Caco-2 (cell line): ENCODE results near the gene CA7. TPM values are rescaled to one million over a fixed set of nuclear protein-coding genes. Genes with fewer than 3 reads are reported as not detected.

Source experiments
- BruUV-seq: library from RNA; stranded (reverse); fragments of 400-500 nt; replicated peaks from 2 replicates; lab custom pipeline; 2021; lab: Mats Ljungman, UMichigan
- CTCF ChIA-PET: fragments of 300-600 bp; sonication (Branson Sonifier 250); formaldehyde crosslinking; loops from one replicate; lab custom pipeline; 2022; ENCODE audit warnings: antibody characterized with exemption; lab: Charles Lee
- POLR2A ChIA-PET: fragments of 300-600 bp; sonication (Branson Sonifier 250); formaldehyde crosslinking; loops from one replicate; lab custom pipeline; 2022; ENCODE audit warnings: antibody characterized with exemption; lab: Charles Lee
- DNase-seq, 2 experiments: peaks; one replicate each; pipeline versions ENCODE4 v3.0.0 to v3.0.0-alpha.2; 2020 to 2022
- H3K27me3 ChIP-seq: replicated peaks from 2 replicates; pipeline ENCODE4 v1.6.0; 2011; ENCODE audit warnings: low read length; ENCODE audit not compliant: control insufficient read depth, insufficient read depth
- H3K36me3 ChIP-seq: 2 replicates; pipeline ENCODE4 v1.5.1; 2011; ENCODE audit warnings: low read length; ENCODE audit not compliant: control insufficient read depth, insufficient read depth
- H3K4me1 ChIP-seq: fragments of 250-450 bp; sonication (Bioruptor Pico); 2 replicates; pipeline ENCODE4 v1.5.1; 2020; ENCODE audit warnings: mild to moderate bottlenecking
- H3K4me3 ChIP-seq: 2 replicates; pipeline ENCODE4 v1.5.1; 2011; ENCODE audit warnings: low read depth, mild to moderate bottlenecking, control low read depth, low read length
- H3K9me3 ChIP-seq: fragments of 250-450 bp; sonication (Bioruptor Pico); 2 replicates; pipeline ENCODE4 v1.5.1; 2020; ENCODE audit warnings: mild to moderate bottlenecking, moderate library complexity
- H3K27ac Mint-ChIP-seq: one replicate; pipeline ENCODE4 v1.8.0; 2022; ENCODE audit warnings: mixed read lengths; ENCODE audit not compliant: unreplicated experiment
- H3K27me3 Mint-ChIP-seq: one replicate; pipeline ENCODE4 v1.8.0; 2022; ENCODE audit warnings: mixed read lengths; ENCODE audit not compliant: insufficient read depth, unreplicated experiment
- H3K36me3 Mint-ChIP-seq: one replicate; pipeline ENCODE4 v1.8.0; 2022; ENCODE audit warnings: mild to moderate bottlenecking, mixed read lengths; ENCODE audit not compliant: insufficient read depth, unreplicated experiment
- H3K4me1 Mint-ChIP-seq: one replicate; pipeline ENCODE4 v1.8.0; 2022; ENCODE audit warnings: low read depth, mixed read lengths; ENCODE audit not compliant: unreplicated experiment
- H3K4me3 Mint-ChIP-seq: one replicate; pipeline ENCODE4 v1.8.0; 2022; ENCODE audit warnings: mild to moderate bottlenecking, moderate library complexity, mixed read lengths; ENCODE audit not compliant: unreplicated experiment
- H3K9me3 Mint-ChIP-seq: one replicate; pipeline ENCODE4 v1.8.0; 2022; ENCODE audit warnings: mixed read lengths; ENCODE audit not compliant: unreplicated experiment
- intact Hi-C: fragments of 100-400 bp; cut with micrococcal nuclease; formaldehyde crosslinking; loops from one replicate; pipeline ENCODE4 v1.10.0; 2022; ENCODE audit not compliant: unreplicated experiment
- total RNA-seq: library from RNA; stranded (reverse); gene quantifications from 2 replicates; pipeline ENCODE4 v1.2.3, GENCODE V29; 2022
- TF ChIP-seq, protein P1 (sequence below), 2 experiments: fragments of 200-600 bp in 1 of 2; IDR thresholded peaks; 1 replicate in 1 of 2; 2 replicates in 1 of 2; pipeline versions ENCODE4 v1.5.1 to v1.8.0; 2011 to 2022; ENCODE audit warnings: antibody characterized with exemption in 1 of 2, control low read depth in 1 of 2, inconsistent platforms in 1 of 2, low read depth in 1 of 2, low read length in 1 of 2, mild to moderate bottlenecking in 1 of 2, moderate library complexity in 1 of 2; ENCODE audit not compliant: insufficient read depth in 1 of 2, severe bottlenecking in 1 of 2, unreplicated experiment in 1 of 2

Gene CA7
- total RNA-seq, 1 experiment from 2014 or later: 0.68 TPM

DNA sequence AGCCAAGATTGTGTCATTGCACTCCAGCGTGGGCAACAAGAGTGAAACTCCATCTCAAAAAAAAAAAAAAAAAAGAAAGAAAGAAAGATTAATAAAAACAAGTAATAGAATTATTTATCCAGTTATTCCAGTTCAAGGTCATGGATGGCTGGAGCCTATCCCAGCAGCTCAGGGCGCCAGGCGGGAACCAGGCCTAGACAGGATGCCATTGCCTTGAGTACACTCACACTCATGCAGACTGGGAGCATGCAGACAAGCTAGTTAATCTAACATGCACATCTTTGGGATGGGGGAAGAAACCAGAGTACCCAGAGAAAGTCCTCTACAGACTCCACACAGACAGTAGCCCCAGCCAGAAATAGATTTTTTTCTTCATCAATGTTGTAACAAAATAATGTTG lies 54.0 kb downstream of the CA7 start:
- H3K4me3 ChIP-seq: no peak overlapping the region
- no peak for DNase-seq
- Mint-ChIP-seq H3K4me3 (no peak overlapping the region), H3K4me1 (peaks cover 33% of the 10 kb centered on the region), H3K9me3 (no peaks in the 10 kb centered on the region), H3K36me3 (no peaks in the 10 kb centered on the region), H3K27me3 (no peaks in the 10 kb centered on the region), H3K27ac (no peak overlapping the region)
- H3K4me1 ChIP-seq: peaks cover 51% of the 10 kb centered on the region
- no TSS peak for BruUV-seq
- POLR2A ChIA-PET: no interaction called here
- CTCF ChIA-PET: interaction anchor here (0.6 kb wide), 1 partner anchor 278 kb away, joined by 4 read pairs; no protein-coding TSS in a partner anchor
- no peaks in the 10 kb centered on the region for H3K36me3 ChIP-seq
- TF ChIP-seq, protein P1, sequence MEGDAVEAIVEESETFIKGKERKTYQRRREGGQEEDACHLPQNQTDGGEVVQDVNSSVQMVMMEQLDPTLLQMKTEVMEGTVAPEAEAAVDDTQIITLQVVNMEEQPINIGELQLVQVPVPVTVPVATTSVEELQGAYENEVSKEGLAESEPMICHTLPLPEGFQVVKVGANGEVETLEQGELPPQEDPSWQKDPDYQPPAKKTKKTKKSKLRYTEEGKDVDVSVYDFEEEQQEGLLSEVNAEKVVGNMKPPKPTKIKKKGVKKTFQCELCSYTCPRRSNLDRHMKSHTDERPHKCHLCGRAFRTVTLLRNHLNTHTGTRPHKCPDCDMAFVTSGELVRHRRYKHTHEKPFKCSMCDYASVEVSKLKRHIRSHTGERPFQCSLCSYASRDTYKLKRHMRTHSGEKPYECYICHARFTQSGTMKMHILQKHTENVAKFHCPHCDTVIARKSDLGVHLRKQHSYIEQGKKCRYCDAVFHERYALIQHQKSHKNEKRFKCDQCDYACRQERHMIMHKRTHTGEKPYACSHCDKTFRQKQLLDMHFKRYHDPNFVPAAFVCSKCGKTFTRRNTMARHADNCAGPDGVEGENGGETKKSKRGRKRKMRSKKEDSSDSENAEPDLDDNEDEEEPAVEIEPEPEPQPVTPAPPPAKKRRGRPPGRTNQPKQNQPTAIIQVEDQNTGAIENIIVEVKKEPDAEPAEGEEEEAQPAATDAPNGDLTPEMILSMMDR (IDR thresholded peaks at IDR 0.05; ENCODE audit: insufficient read depth in 1 of 2, low read depth in 1 of 2, low read length in 1 of 2, severe bottlenecking in 1 of 2, unreplicated experiment in 1 of 2): no peak
- H3K27me3 ChIP-seq: no peaks in the 10 kb centered on the region
- intact Hi-C loops: no loop called here
- no peaks in the 10 kb centered on the region for H3K9me3 ChIP-seq

GRCh38 chr16:66898933-66899309 lies 54.7 kb downstream of the CA7 start:
- H3K9me3 ChIP-seq: no peaks in the 10 kb centered on the region
- peaks cover 33% of the 10 kb centered on the region for H3K4me1 Mint-ChIP-seq
- DNase-seq: no peak
- H3K9me3 Mint-ChIP-seq: no peaks in the 10 kb centered on the region
- H3K27me3 ChIP-seq: no peaks in the 10 kb centered on the region
- ChIA-PET CTCF (no interaction called here), POLR2A (no interaction called here)
- H3K36me3 ChIP-seq: no peaks in the 10 kb centered on the region
- H3K27ac Mint-ChIP-seq: peak overlapping the region; percentile 69
- BruUV-seq: no TSS peak
- H3K36me3 Mint-ChIP-seq: no peaks in the 10 kb centered on the region
- intact Hi-C loops: no loop called here
- peaks cover 56% of the 10 kb centered on the region for H3K4me1 ChIP-seq
- H3K4me3 Mint-ChIP-seq: no peak overlapping the region
- H3K4me3 ChIP-seq: no peak overlapping the region
- TF ChIP-seq, protein P1 (IDR thresholded peaks at IDR 0.05; ENCODE audit: insufficient read depth in 1 of 2, low read depth in 1 of 2, low read length in 1 of 2, severe bottlenecking in 1 of 2, unreplicated experiment in 1 of 2): no peak
- H3K27me3 Mint-ChIP-seq: no peaks in the 10 kb centered on the region

GRCh38 chr16:66899310-66899944 lies 55.2 kb downstream of the CA7 start:
- H3K4me3 Mint-ChIP-seq: no peak overlapping the region
- H3K4me3 ChIP-seq: no peak overlapping the region

More at GRCh38 chr16:66899310-66899944, 55.2 kb downstream of the CA7 start:
- Mint-ChIP-seq H3K4me1 (peaks cover 33% of the 10 kb centered on the region), H3K27me3 (no peaks in the 10 kb centered on the region), H3K9me3 (no peaks in the 10 kb centered on the region), H3K27ac (peak overlapping the region; percentile 69), H3K36me3 (no peaks in the 10 kb centered on the region)
- peaks cover 61% of the 10 kb centered on the region for H3K4me1 ChIP-seq
- POLR2A ChIA-PET: interaction anchor here (0.5 kb wide), 1 partner anchor 43 kb away, joined by 3 read pairs; no protein-coding TSS in a partner anchor
- H3K27me3 ChIP-seq: no peaks in the 10 kb centered on the region
- no peaks in the 10 kb centered on the region for H3K9me3 ChIP-seq
- no peak for DNase-seq
- CTCF ChIA-PET: interaction anchor here (0.6 kb wide), 1 partner anchor 31 kb away, joined by 9 read pairs; no protein-coding TSS in a partner anchor
- intact Hi-C loops: no loop called here
- BruUV-seq: no TSS peak
- TF ChIP-seq, protein P1 (IDR thresholded peaks at IDR 0.05; ENCODE audit: insufficient read depth in 1 of 2, low read depth in 1 of 2, low read length in 1 of 2, severe bottlenecking in 1 of 2, unreplicated experiment in 1 of 2): no peak
- H3K36me3 ChIP-seq: no peaks in the 10 kb centered on the region
